Kidney epithelial cell (primary cell): ENCODE data around the gene NHLRC1. TPM values are rescaled to one million over a fixed set of nuclear protein-coding genes. Genes with fewer than 3 reads are reported as not detected.

Experiments
- DNase-seq: peaks from one replicate; pipeline ENCODE4 v3.0.0-alpha.2; 2010; ENCODE audit warnings: low read depth
- H3K27me3 ChIP-seq: 2 replicates; pipeline ENCODE4 v1.6.0; 2011; ENCODE audit warnings: low read length; ENCODE audit not compliant: control insufficient read depth, insufficient read depth
- H3K36me3 ChIP-seq: 2 replicates; pipeline ENCODE4 v1.5.1; 2011; ENCODE audit warnings: low read length; ENCODE audit not compliant: control insufficient read depth, insufficient read depth
- H3K4me3 ChIP-seq: 2 replicates; pipeline ENCODE4 v1.5.1; 2011; ENCODE audit warnings: low read depth, mild to moderate bottlenecking, control low read depth, low read length
- CTCF ChIP-seq: IDR thresholded peaks from 2 replicates; pipeline ENCODE4 v1.5.1; 2011; ENCODE audit warnings: mild to moderate bottlenecking, moderate library complexity, low read length, control low read depth, inconsistent platforms; ENCODE audit not compliant: insufficient read depth, poor library complexity, severe bottlenecking
- total RNA-seq: library from RNA; depleted of rRNA; stranded (reverse); fragments of >200 nt; gene quantifications from 2 replicates; pipeline ENCODE4 v1.2.3, GENCODE V29; 2015

Gene NHLRC1
- total RNA-seq, result 3.1 and 4.5 TPM in 2 replicates

- H3K36me3 ChIP-seq, result no peaks in the 10 kb centered on the region
- peak; percentile 48 for DNase-seq
- peaks cover 3% of the 10 kb centered on the region for H3K27me3 ChIP-seq
- TF ChIP-seq CTCF, result peak; percentile 90
- H3K4me3 ChIP-seq, result peak within 1 kb of the TSS; percentile 44
Observed at GRCh38 chr6:18122128-18123093, at the start of gene NHLRC1. TSS of gene NHLRC1 (minus strand) at chr6:18122677. CDS start at chr6:18122606, 71 bp downstream.

- no peaks in the 10 kb centered on the region for H3K27me3 ChIP-seq
- no peak for DNase-seq
- no peaks in the 10 kb centered on the region for H3K36me3 ChIP-seq
- H3K4me3 ChIP-seq, result no peak overlapping the region
- no peak for TF ChIP-seq CTCF
Observed at GRCh38 chr6:18171871-18172270, 49.4 kb upstream of the NHLRC1 start.

- Histone ChIP-seq H3K36me3 (no peaks in the 10 kb centered on the region), H3K4me3 (no peak overlapping the region), H3K27me3 (no peaks in the 10 kb centered on the region)
- TF ChIP-seq CTCF, result no peak
- DNase-seq, result no peak
Observed at GRCh38 chr6:18168264-18168663, 45.8 kb upstream of the NHLRC1 start.

- no peaks in the 10 kb centered on the region for H3K36me3 ChIP-seq
- DNase-seq, result no peak
- no peaks in the 10 kb centered on the region for H3K27me3 ChIP-seq
- no peak for TF ChIP-seq CTCF
- H3K4me3 ChIP-seq, result no peak overlapping the region
Observed at GRCh38 chr6:18166312-18167036, 44.0 kb upstream of the NHLRC1 start.

GRCh38 chr6:18165751-18166150, 43.3 kb upstream of the NHLRC1 start:
- DNase-seq, result no peak
- H3K36me3 ChIP-seq, result no peaks in the 10 kb centered on the region
- TF ChIP-seq CTCF, result no peak

More at GRCh38 chr6:18165751-18166150, 43.3 kb upstream of the NHLRC1 start:
- H3K4me3 ChIP-seq, result no peak overlapping the region
- no peaks in the 10 kb centered on the region for H3K27me3 ChIP-seq
